ENCODE measurements around the gene CORO2A.

CORO2A gene

GRCh38 chr9:98105006-98105405 lies 87.4 kb downstream of the CORO2A start:
- H3K36me3 ChIP-seq (ENCODE audit: control insufficient read depth in 5 of 5, insufficient read depth in 5 of 5, low read length in 5 of 5): no peaks in the 10 kb centered on the region
- no peaks in the 10 kb centered on the region for H3K27me3 ChIP-seq (ENCODE audit: control insufficient read depth in 5 of 5, insufficient read depth in 4 of 5, low read length in 5 of 5)
- H3K9ac ChIP-seq (ENCODE audit: low read length in 5 of 5): no peak overlapping the region
- H3K4me1 ChIP-seq (ENCODE audit: control insufficient read depth in 5 of 5, insufficient read depth in 5 of 5, low read length in 5 of 5): peaks cover 0 to 41% (median 11%) of the 10 kb centered on the region in 5 donors
- no peaks in the 10 kb centered on the region for H3K9me3 ChIP-seq (ENCODE audit: control insufficient read depth in 5 of 5, low read length in 5 of 5)
- H3K27ac ChIP-seq (ENCODE audit: low read depth, low read length): no peak overlapping the region
- H3K4me3 ChIP-seq (ENCODE audit: low read depth in 1 of 5, low read length in 5 of 5): no peak overlapping the region

GRCh38 chr9:98104445-98104881 lies 88.0 kb downstream of the CORO2A start:
- no peak overlapping the region for H3K4me3 ChIP-seq (ENCODE audit: low read depth in 1 of 5, low read length in 5 of 5)
- H3K27me3 ChIP-seq (ENCODE audit: control insufficient read depth in 5 of 5, insufficient read depth in 4 of 5, low read length in 5 of 5): peaks cover 0 to 3% (median 0%) of the 10 kb centered on the region in 5 donors
- H3K4me1 ChIP-seq (ENCODE audit: control insufficient read depth in 5 of 5, insufficient read depth in 5 of 5, low read length in 5 of 5): peaks cover 0 to 41% (median 11%) of the 10 kb centered on the region in 5 donors
- H3K9me3 ChIP-seq (ENCODE audit: control insufficient read depth in 5 of 5, low read length in 5 of 5): no peaks in the 10 kb centered on the region
- H3K36me3 ChIP-seq (ENCODE audit: control insufficient read depth in 5 of 5, insufficient read depth in 5 of 5, low read length in 5 of 5): peaks cover 0 to 2% (median 0%) of the 10 kb centered on the region in 5 donors
- H3K27ac ChIP-seq (ENCODE audit: low read depth, low read length): no peak overlapping the region
- H3K9ac ChIP-seq (ENCODE audit: low read length in 5 of 5): no peak overlapping the region

- no peak overlapping the region for H3K4me3 ChIP-seq (ENCODE audit: low read depth in 1 of 5, low read length in 5 of 5)
- H3K27me3 ChIP-seq (ENCODE audit: control insufficient read depth in 5 of 5, insufficient read depth in 4 of 5, low read length in 5 of 5): peaks cover 0 to 3% (median 0%) of the 10 kb centered on the region in 5 donors
- H3K36me3 ChIP-seq (ENCODE audit: control insufficient read depth in 5 of 5, insufficient read depth in 5 of 5, low read length in 5 of 5): peaks cover 0 to 4% (median 0%) of the 10 kb centered on the region in 5 donors
- H3K27ac ChIP-seq (ENCODE audit: low read depth, low read length): no peak overlapping the region
- H3K9ac ChIP-seq (ENCODE audit: low read length in 5 of 5): no peak overlapping the region
- peaks cover 0 to 19% (median 3%) of the 10 kb centered on the region in 5 donors for H3K4me1 ChIP-seq (ENCODE audit: control insufficient read depth in 5 of 5, insufficient read depth in 5 of 5, low read length in 5 of 5)
- no peaks in the 10 kb centered on the region for H3K9me3 ChIP-seq (ENCODE audit: control insufficient read depth in 5 of 5, low read length in 5 of 5)
Measured at GRCh38 chr9:98101868-98102273, 90.6 kb downstream of the CORO2A start.

- H3K4me1 ChIP-seq (ENCODE audit: control insufficient read depth in 5 of 5, insufficient read depth in 5 of 5, low read length in 5 of 5): peaks cover 0 to 19% (median 3%) of the 10 kb centered on the region in 5 donors
- no peak overlapping the region for H3K27ac ChIP-seq (ENCODE audit: low read depth, low read length)
- peaks cover 0 to 4% (median 0%) of the 10 kb centered on the region in 5 donors for H3K36me3 ChIP-seq (ENCODE audit: control insufficient read depth in 5 of 5, insufficient read depth in 5 of 5, low read length in 5 of 5)
- H3K27me3 ChIP-seq (ENCODE audit: control insufficient read depth in 5 of 5, insufficient read depth in 4 of 5, low read length in 5 of 5): peaks cover 0 to 3% (median 0%) of the 10 kb centered on the region in 5 donors
- no peak overlapping the region for H3K4me3 ChIP-seq (ENCODE audit: low read depth in 1 of 5, low read length in 5 of 5)
- H3K9me3 ChIP-seq (ENCODE audit: control insufficient read depth in 5 of 5, low read length in 5 of 5): no peaks in the 10 kb centered on the region
- no peak overlapping the region for H3K9ac ChIP-seq (ENCODE audit: low read length in 5 of 5)
Measured at GRCh38 chr9:98101416-98101815, 91.0 kb downstream of the CORO2A start.

GRCh38 chr9:98100456-98100855 lies 92.0 kb downstream of the CORO2A start:
- peaks cover 0 to 11% (median under 1%) of the 10 kb centered on the region in 5 donors for H3K36me3 ChIP-seq (ENCODE audit: control insufficient read depth in 5 of 5, insufficient read depth in 5 of 5, low read length in 5 of 5)
- H3K4me3 ChIP-seq (ENCODE audit: low read depth in 1 of 5, low read length in 5 of 5): no peak overlapping the region
- H3K4me1 ChIP-seq (ENCODE audit: control insufficient read depth in 5 of 5, insufficient read depth in 5 of 5, low read length in 5 of 5): peaks cover 0 to 19% (median 3%) of the 10 kb centered on the region in 5 donors
- peaks cover 0 to 6% (median 0%) of the 10 kb centered on the region in 5 donors for H3K27me3 ChIP-seq (ENCODE audit: control insufficient read depth in 5 of 5, insufficient read depth in 4 of 5, low read length in 5 of 5)
- no peak overlapping the region for H3K27ac ChIP-seq (ENCODE audit: low read depth, low read length)
- H3K9ac ChIP-seq (ENCODE audit: low read length in 5 of 5): no peak overlapping the region
- H3K9me3 ChIP-seq (ENCODE audit: control insufficient read depth in 5 of 5, low read length in 5 of 5): no peaks in the 10 kb centered on the region

GRCh38 chr9:98099898-98100297 lies 92.5 kb downstream of the CORO2A start:
- peaks cover 0 to 10% (median 0%) of the 10 kb centered on the region in 5 donors for H3K27me3 ChIP-seq (ENCODE audit: control insufficient read depth in 5 of 5, insufficient read depth in 4 of 5, low read length in 5 of 5)
- H3K36me3 ChIP-seq (ENCODE audit: control insufficient read depth in 5 of 5, insufficient read depth in 5 of 5, low read length in 5 of 5): peaks cover 0 to 15% (median 2%) of the 10 kb centered on the region in 5 donors
- no peak overlapping the region for H3K9ac ChIP-seq (ENCODE audit: low read length in 5 of 5)
- H3K4me3 ChIP-seq (ENCODE audit: low read depth in 1 of 5, low read length in 5 of 5): no peak overlapping the region
- H3K27ac ChIP-seq (ENCODE audit: low read depth, low read length): no peak overlapping the region
- H3K9me3 ChIP-seq (ENCODE audit: control insufficient read depth in 5 of 5, low read length in 5 of 5): no peaks in the 10 kb centered on the region
- H3K4me1 ChIP-seq (ENCODE audit: control insufficient read depth in 5 of 5, insufficient read depth in 5 of 5, low read length in 5 of 5): peaks cover 0 to 19% (median 3%) of the 10 kb centered on the region in 5 donors

- Histone ChIP-seq H3K27me3 (ENCODE audit: control insufficient read depth in 5 of 5, insufficient read depth in 4 of 5, low read length in 5 of 5) (peaks cover 0 to 10% (median 0%) of the 10 kb centered on the region in 5 donors), H3K9me3 (ENCODE audit: control insufficient read depth in 5 of 5, low read length in 5 of 5) (no peaks in the 10 kb centered on the region), H3K36me3 (ENCODE audit: control insufficient read depth in 5 of 5, insufficient read depth in 5 of 5, low read length in 5 of 5) (peaks cover 0 to 15% (median 2%) of the 10 kb centered on the region in 5 donors), H3K4me1 (ENCODE audit: control insufficient read depth in 5 of 5, insufficient read depth in 5 of 5, low read length in 5 of 5) (peaks cover 0 to 20% (median 0%) of the 10 kb centered on the region in 5 donors), H3K4me3 (ENCODE audit: low read depth in 1 of 5, low read length in 5 of 5) (no peak overlapping the region), H3K9ac (ENCODE audit: low read length in 5 of 5) (no peak overlapping the region), H3K27ac (ENCODE audit: low read depth, low read length) (no peak overlapping the region)
Measured at GRCh38 chr9:98099346-98099745, 93.1 kb downstream of the CORO2A start.

GRCh38 chr9:98097836-98098235 lies 94.6 kb downstream of the CORO2A start:
- H3K36me3 ChIP-seq (ENCODE audit: control insufficient read depth in 5 of 5, insufficient read depth in 5 of 5, low read length in 5 of 5): peaks cover 0 to 15% (median 2%) of the 10 kb centered on the region in 5 donors
- peaks cover 0 to 21% (median 0%) of the 10 kb centered on the region in 5 donors for H3K4me1 ChIP-seq (ENCODE audit: control insufficient read depth in 5 of 5, insufficient read depth in 5 of 5, low read length in 5 of 5)
- H3K27ac ChIP-seq (ENCODE audit: low read depth, low read length): no peak overlapping the region

GRCh38 chr9:98096091-98096490 lies 96.3 kb downstream of the CORO2A start:
- H3K27me3 ChIP-seq (ENCODE audit: control insufficient read depth in 5 of 5, insufficient read depth in 4 of 5, low read length in 5 of 5): peaks cover 3 to 18% (median 12%) of the 10 kb centered on the region in 5 donors
- H3K9me3 ChIP-seq (ENCODE audit: control insufficient read depth in 5 of 5, low read length in 5 of 5): no peaks in the 10 kb centered on the region
- no peak overlapping the region for H3K4me3 ChIP-seq (ENCODE audit: low read depth in 1 of 5, low read length in 5 of 5)
- H3K4me1 ChIP-seq (ENCODE audit: control insufficient read depth in 5 of 5, insufficient read depth in 5 of 5, low read length in 5 of 5): peaks cover 0 to 18% (median 0%) of the 10 kb centered on the region in 5 donors
- peaks cover 0 to 15% (median 2%) of the 10 kb centered on the region in 5 donors for H3K36me3 ChIP-seq (ENCODE audit: control insufficient read depth in 5 of 5, insufficient read depth in 5 of 5, low read length in 5 of 5)
- no peak overlapping the region for H3K27ac ChIP-seq (ENCODE audit: low read depth, low read length)
- no peak overlapping the region for H3K9ac ChIP-seq (ENCODE audit: low read length in 5 of 5)

More at GRCh38 chr9:98097836-98098235, 94.6 kb downstream of the CORO2A start:
- H3K9ac ChIP-seq (ENCODE audit: low read length in 5 of 5): no peak overlapping the region
- H3K4me3 ChIP-seq (ENCODE audit: low read depth in 1 of 5, low read length in 5 of 5): no peak overlapping the region
- no peaks in the 10 kb centered on the region for H3K9me3 ChIP-seq (ENCODE audit: control insufficient read depth in 5 of 5, low read length in 5 of 5)
- peaks cover 2 to 17% (median 9%) of the 10 kb centered on the region in 5 donors for H3K27me3 ChIP-seq (ENCODE audit: control insufficient read depth in 5 of 5, insufficient read depth in 4 of 5, low read length in 5 of 5)

GRCh38 chr9:98095401-98095800 lies 97.0 kb downstream of the CORO2A start:
- Histone ChIP-seq H3K4me3 (ENCODE audit: low read depth in 1 of 5, low read length in 5 of 5) (no peak overlapping the region), H3K36me3 (ENCODE audit: control insufficient read depth in 5 of 5, insufficient read depth in 5 of 5, low read length in 5 of 5) (peaks cover 0 to 15% (median 2%) of the 10 kb centered on the region in 5 donors)

More at GRCh38 chr9:98095401-98095800, 97.0 kb downstream of the CORO2A start:
- H3K9me3 ChIP-seq (ENCODE audit: control insufficient read depth in 5 of 5, low read length in 5 of 5): no peaks in the 10 kb centered on the region
- peaks cover 3 to 18% (median 12%) of the 10 kb centered on the region in 5 donors for H3K27me3 ChIP-seq (ENCODE audit: control insufficient read depth in 5 of 5, insufficient read depth in 4 of 5, low read length in 5 of 5)
- no peak overlapping the region for H3K27ac ChIP-seq (ENCODE audit: low read depth, low read length)
- H3K4me1 ChIP-seq (ENCODE audit: control insufficient read depth in 5 of 5, insufficient read depth in 5 of 5, low read length in 5 of 5): peaks cover 0 to 18% (median 0%) of the 10 kb centered on the region in 5 donors
- no peak overlapping the region for H3K9ac ChIP-seq (ENCODE audit: low read length in 5 of 5)
